Uterus (tissue), 2 donors: Measurements from ENCODE around the gene PEX11A.

ENCODE experiments used
- POLR2A ChIP-seq, 2 donors: fragments of 450-650 bp; IDR thresholded peaks; one replicate each; pipeline ENCODE4 v1.6.1; 2016; ENCODE audit warnings: antibody characterized with exemption in 2 of 2, mild to moderate bottlenecking in 1 of 2, moderate library complexity in 1 of 2
- TF ChIP-seq, protein P1 (sequence below), 4 experiments: fragments of 200-600 bp in 2 of 4; fragments of 450-650 bp in 2 of 4; sonication (generic) in 2 of 4; IDR thresholded peaks; one replicate each; pipeline ENCODE4 v1.5.1; 2016 to 2019; ENCODE audit warnings: antibody characterized with exemption in 4 of 4, mild to moderate bottlenecking in 2 of 4, moderate library complexity in 1 of 4

DNA sequence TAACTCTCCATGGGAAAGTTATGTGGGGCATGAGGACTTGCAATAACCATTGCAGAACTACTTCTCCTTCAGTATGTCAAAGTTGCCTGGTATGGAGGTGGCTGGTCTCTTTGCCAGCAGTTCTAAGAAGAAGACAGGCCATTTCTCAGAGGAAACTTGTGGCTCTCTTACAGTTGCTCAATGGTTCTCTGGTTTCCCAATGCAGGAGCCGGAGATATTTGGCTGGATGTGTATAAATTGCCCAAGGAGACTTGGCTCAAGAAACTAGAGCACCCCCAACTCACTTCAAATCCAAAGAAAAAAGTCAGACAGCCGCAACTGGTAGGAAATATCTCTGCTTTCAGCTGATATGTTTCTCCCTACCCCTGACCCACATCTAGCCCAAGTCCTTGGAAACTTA is 24.2 kb upstream of the PEX11A start:
- TF ChIP-seq, protein P1, sequence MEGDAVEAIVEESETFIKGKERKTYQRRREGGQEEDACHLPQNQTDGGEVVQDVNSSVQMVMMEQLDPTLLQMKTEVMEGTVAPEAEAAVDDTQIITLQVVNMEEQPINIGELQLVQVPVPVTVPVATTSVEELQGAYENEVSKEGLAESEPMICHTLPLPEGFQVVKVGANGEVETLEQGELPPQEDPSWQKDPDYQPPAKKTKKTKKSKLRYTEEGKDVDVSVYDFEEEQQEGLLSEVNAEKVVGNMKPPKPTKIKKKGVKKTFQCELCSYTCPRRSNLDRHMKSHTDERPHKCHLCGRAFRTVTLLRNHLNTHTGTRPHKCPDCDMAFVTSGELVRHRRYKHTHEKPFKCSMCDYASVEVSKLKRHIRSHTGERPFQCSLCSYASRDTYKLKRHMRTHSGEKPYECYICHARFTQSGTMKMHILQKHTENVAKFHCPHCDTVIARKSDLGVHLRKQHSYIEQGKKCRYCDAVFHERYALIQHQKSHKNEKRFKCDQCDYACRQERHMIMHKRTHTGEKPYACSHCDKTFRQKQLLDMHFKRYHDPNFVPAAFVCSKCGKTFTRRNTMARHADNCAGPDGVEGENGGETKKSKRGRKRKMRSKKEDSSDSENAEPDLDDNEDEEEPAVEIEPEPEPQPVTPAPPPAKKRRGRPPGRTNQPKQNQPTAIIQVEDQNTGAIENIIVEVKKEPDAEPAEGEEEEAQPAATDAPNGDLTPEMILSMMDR (IDR thresholded peaks at IDR 0.05): no peak
- TF ChIP-seq POLR2A (IDR thresholded peaks at IDR 0.05): no peak
